ENCODE results near the gene TXK. TPM values are rescaled to one million over a fixed set of nuclear protein-coding genes. Genes with fewer than 3 reads are reported as not detected.

Gene TXK
- total RNA-seq, 2 donors from 2014 or later, result 52.4 to 53.2 TPM

- Mint-ChIP-seq H3K4me3 (no peak overlapping the region), H3K36me3 (ENCODE audit: low read depth) (peaks cover 7% of the 10 kb centered on the region), H3K4me1 (peaks cover 30% of the 10 kb centered on the region), H3K27me3 (no peaks in the 10 kb centered on the region), H3K27ac (peak overlapping the region; percentile 21)
- DNase-seq, result no peak
- H3K9me3 ChIP-seq (ENCODE audit: control insufficient read depth, low read length, poor library complexity, severe bottlenecking), result no peaks in the 10 kb centered on the region
- no peak for ATAC-seq
Observed at GRCh38 chr4:48110452-48110978, 23.5 kb downstream of the TXK start.

GRCh38 chr4:48109413-48110263 is 24.4 kb downstream of the TXK start:
- DNase-seq (no peak), ATAC-seq (peak; percentile 80)
- H3K4me1 Mint-ChIP-seq, result peaks cover 30% of the 10 kb centered on the region
- peak overlapping the region; percentile 21 for H3K27ac Mint-ChIP-seq
- H3K27me3 Mint-ChIP-seq, result no peaks in the 10 kb centered on the region
- no peak overlapping the region for H3K4me3 Mint-ChIP-seq
- H3K36me3 Mint-ChIP-seq (ENCODE audit: low read depth), result peaks cover 9% of the 10 kb centered on the region
- H3K9me3 ChIP-seq (ENCODE audit: control insufficient read depth, low read length, poor library complexity, severe bottlenecking), result no peaks in the 10 kb centered on the region

GRCh38 chr4:48108309-48109073 is 25.6 kb downstream of the TXK start:
- no peak overlapping the region for H3K4me3 Mint-ChIP-seq
- no peak for DNase-seq
- H3K27me3 Mint-ChIP-seq, result no peaks in the 10 kb centered on the region
- no peaks in the 10 kb centered on the region for H3K9me3 ChIP-seq (ENCODE audit: control insufficient read depth, low read length, poor library complexity, severe bottlenecking)
- H3K36me3 Mint-ChIP-seq (ENCODE audit: low read depth), result peaks cover 7% of the 10 kb centered on the region
- no peak overlapping the region for H3K27ac Mint-ChIP-seq
- H3K4me1 Mint-ChIP-seq, result peaks cover 25% of the 10 kb centered on the region
- ATAC-seq, result no peak

- no peaks in the 10 kb centered on the region for H3K9me3 ChIP-seq (ENCODE audit: control insufficient read depth, low read length, poor library complexity, severe bottlenecking)
- H3K27ac Mint-ChIP-seq, result peak overlapping the region; percentile 81
- H3K27me3 Mint-ChIP-seq, result no peaks in the 10 kb centered on the region
- H3K4me1 Mint-ChIP-seq, result peaks cover 16% of the 10 kb centered on the region
- H3K36me3 Mint-ChIP-seq (ENCODE audit: low read depth), result peaks cover 7% of the 10 kb centered on the region
- DNase-seq, result no peak
- H3K4me3 Mint-ChIP-seq, result no peak overlapping the region
- ATAC-seq, result no peak
Observed at GRCh38 chr4:48105230-48105629, 28.8 kb downstream of the TXK start.

GRCh38 chr4:48103483-48104139 is 30.4 kb downstream of the TXK start:
- Mint-ChIP-seq H3K27me3 (no peaks in the 10 kb centered on the region), H3K36me3 (ENCODE audit: low read depth) (peaks cover 7% of the 10 kb centered on the region), H3K4me3 (no peak overlapping the region), H3K4me1 (peaks cover 12% of the 10 kb centered on the region), H3K27ac (peak overlapping the region; percentile 75)
- H3K9me3 ChIP-seq (ENCODE audit: control insufficient read depth, low read length, poor library complexity, severe bottlenecking), result no peaks in the 10 kb centered on the region
- DNase-seq (no peak), ATAC-seq (no peak)

- DNase-seq (no peak), ATAC-seq (no peak)
- Mint-ChIP-seq H3K4me3 (no peak overlapping the region), H3K27me3 (no peaks in the 10 kb centered on the region), H3K36me3 (ENCODE audit: low read depth) (peaks cover 7% of the 10 kb centered on the region), H3K4me1 (peaks cover 12% of the 10 kb centered on the region), H3K27ac (no peak overlapping the region)
- H3K9me3 ChIP-seq (ENCODE audit: control insufficient read depth, low read length, poor library complexity, severe bottlenecking), result no peaks in the 10 kb centered on the region
Observed at GRCh38 chr4:48102303-48102702, 31.7 kb downstream of the TXK start.

- Mint-ChIP-seq H3K36me3 (ENCODE audit: low read depth) (peaks cover under 1% of the 10 kb centered on the region), H3K27ac (no peak overlapping the region), H3K4me1 (peaks cover 11% of the 10 kb centered on the region), H3K27me3 (no peaks in the 10 kb centered on the region), H3K4me3 (no peak overlapping the region)
- DNase-seq (no peak), ATAC-seq (no peak)
- no peaks in the 10 kb centered on the region for H3K9me3 ChIP-seq (ENCODE audit: control insufficient read depth, low read length, poor library complexity, severe bottlenecking)
Observed at GRCh38 chr4:48100256-48100655, 33.8 kb downstream of the TXK start.

GRCh38 chr4:48095441-48095840 is 38.6 kb downstream of the TXK start:
- no peak overlapping the region for H3K4me3 Mint-ChIP-seq
- H3K9me3 ChIP-seq (ENCODE audit: control insufficient read depth, low read length, poor library complexity, severe bottlenecking), result no peaks in the 10 kb centered on the region
- ATAC-seq (no peak), DNase-seq (no peak)
- peaks cover 2% of the 10 kb centered on the region for H3K4me1 Mint-ChIP-seq
- H3K36me3 Mint-ChIP-seq (ENCODE audit: low read depth), result peaks cover 8% of the 10 kb centered on the region
- peak overlapping the region; percentile 81 for H3K27ac Mint-ChIP-seq
- H3K27me3 Mint-ChIP-seq, result no peaks in the 10 kb centered on the region

- Mint-ChIP-seq H3K4me3 (no peak overlapping the region), H3K27me3 (no peaks in the 10 kb centered on the region), H3K27ac (no peak overlapping the region), H3K36me3 (ENCODE audit: low read depth) (peaks cover 8% of the 10 kb centered on the region), H3K4me1 (peaks cover 2% of the 10 kb centered on the region)
- DNase-seq (no peak), ATAC-seq (no peak)
- no peaks in the 10 kb centered on the region for H3K9me3 ChIP-seq (ENCODE audit: control insufficient read depth, low read length, poor library complexity, severe bottlenecking)
Observed at GRCh38 chr4:48093991-48094416, 40.0 kb downstream of the TXK start.

GRCh38 chr4:48090621-48091020 is 43.4 kb downstream of the TXK start:
- no peak overlapping the region for H3K4me3 Mint-ChIP-seq
- H3K27ac Mint-ChIP-seq, result no peak overlapping the region
- no peaks in the 10 kb centered on the region for H3K27me3 Mint-ChIP-seq
- ATAC-seq (no peak), DNase-seq (no peak)
- peaks cover 8% of the 10 kb centered on the region for H3K36me3 Mint-ChIP-seq (ENCODE audit: low read depth)
- H3K9me3 ChIP-seq (ENCODE audit: control insufficient read depth, low read length, poor library complexity, severe bottlenecking), result no peaks in the 10 kb centered on the region
- peaks cover 4% of the 10 kb centered on the region for H3K4me1 Mint-ChIP-seq

- no peaks in the 10 kb centered on the region for H3K9me3 ChIP-seq (ENCODE audit: control insufficient read depth, low read length, poor library complexity, severe bottlenecking)
- DNase-seq (no peak), ATAC-seq (no peak)
- H3K36me3 Mint-ChIP-seq (ENCODE audit: low read depth), result peaks cover 5% of the 10 kb centered on the region
- H3K4me1 Mint-ChIP-seq, result peaks cover 14% of the 10 kb centered on the region
- H3K4me3 Mint-ChIP-seq, result no peak overlapping the region
- H3K27me3 Mint-ChIP-seq, result no peaks in the 10 kb centered on the region
- H3K27ac Mint-ChIP-seq, result peak overlapping the region; percentile 11
Observed at GRCh38 chr4:48085821-48086589, 48.0 kb downstream of the TXK start.

- no peak overlapping the region for H3K27ac Mint-ChIP-seq
- peaks cover 22% of the 10 kb centered on the region for H3K4me1 Mint-ChIP-seq
- no peak overlapping the region for H3K4me3 Mint-ChIP-seq
- ATAC-seq, result no peak
- DNase-seq, result no peak
- peaks cover 6% of the 10 kb centered on the region for H3K36me3 Mint-ChIP-seq (ENCODE audit: low read depth)
- no peaks in the 10 kb centered on the region for H3K9me3 ChIP-seq (ENCODE audit: control insufficient read depth, low read length, poor library complexity, severe bottlenecking)
- no peaks in the 10 kb centered on the region for H3K27me3 Mint-ChIP-seq
Observed at GRCh38 chr4:48082956-48083355, 51.1 kb downstream of the TXK start.
